NT2/D1 (cell line): Measurements from ENCODE around the gene ZNF100.

Experiments
- SUZ12 ChIP-seq: IDR thresholded peaks from 2 replicates; pipeline ENCODE4 v1.6.1; 2011; ENCODE audit not compliant: insufficient read length, insufficient read depth; ENCODE audit errors: extremely low read depth
- YY1 ChIP-seq: IDR thresholded peaks from 2 replicates; pipeline ENCODE4 v1.6.1; 2011; ENCODE audit not compliant: insufficient read length, insufficient read depth
- ZNF274 ChIP-seq: IDR thresholded peaks from 2 replicates; pipeline ENCODE4 v1.6.1; 2011; ENCODE audit warnings: mild to moderate bottlenecking, low read depth, low read length

DNA sequence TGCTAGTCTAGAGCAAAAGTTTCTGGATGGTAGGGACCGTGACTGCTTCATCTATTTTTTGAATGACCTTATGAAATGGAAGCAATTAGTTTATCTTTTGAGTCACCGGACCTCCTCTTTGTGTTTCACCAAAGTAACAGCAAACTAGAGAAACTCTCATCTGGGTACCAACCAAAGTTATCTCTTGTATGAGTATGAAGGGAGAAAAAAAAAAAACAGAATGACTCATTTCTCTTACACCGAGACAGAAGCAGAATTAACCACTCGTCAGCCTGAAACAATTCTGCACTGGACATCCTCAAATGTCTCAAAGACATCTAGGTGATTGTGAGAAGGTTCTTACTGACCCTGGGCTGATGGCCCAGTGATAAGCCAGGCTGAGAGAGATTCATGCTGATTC, 18.3 kb downstream of the ZNF100 start:
- TF ChIP-seq ZNF274 = no peak
- TF ChIP-seq YY1 = no peak
- TF ChIP-seq SUZ12 = no peak
